Activated B cell treated with CpG ODN at 0.5 μM for 24 hours (primary cell): ENCODE data around the gene TPRA1. TPM values are rescaled to one million over a fixed set of nuclear protein-coding genes. Genes with fewer than 3 reads are reported as not detected.

Experiments
- ATAC-seq: fragments of 200-7000 bp; cut with Tn5 transposase; one replicate; pipeline ENCODE4 v1.10.0; 2021; ENCODE audit warnings: low read depth, mild to moderate bottlenecking, moderate library complexity
- CTCF ChIA-PET: fragments of 350-600 bp; sonication (Branson Sonifier 250); formaldehyde crosslinking; loops from one replicate; lab custom pipeline; 2021; ENCODE audit warnings: antibody characterized with exemption; lab: Charles Lee
- POLR2A ChIA-PET: fragments of 350-600 bp; sonication (Branson Sonifier 250); formaldehyde crosslinking; loops from one replicate; lab custom pipeline; 2021; ENCODE audit warnings: antibody characterized with exemption; lab: Charles Lee
- DNase-seq: peaks from one replicate; pipeline ENCODE4 v3.0.0; 2022
- H3K27ac Mint-ChIP-seq: one replicate; pipeline ENCODE4 v1.8.0; 2020; ENCODE audit warnings: mixed read lengths
- H3K27me3 Mint-ChIP-seq: one replicate; pipeline ENCODE4 v1.8.0; 2021; ENCODE audit warnings: mixed read lengths
- H3K36me3 Mint-ChIP-seq: one replicate; pipeline ENCODE4 v1.8.0; 2021; ENCODE audit warnings: low read depth, mixed read lengths
- H3K4me1 Mint-ChIP-seq: one replicate; pipeline ENCODE4 v1.8.0; 2021; ENCODE audit warnings: mixed read lengths
- H3K4me3 Mint-ChIP-seq: one replicate; pipeline ENCODE4 v1.8.0; 2020; ENCODE audit warnings: mild to moderate bottlenecking, mixed read lengths
- H3K9me3 Mint-ChIP-seq: one replicate; pipeline ENCODE4 v1.8.0; 2020; ENCODE audit warnings: mixed read lengths
- intact Hi-C: fragments of 100-400 bp; cut with micrococcal nuclease; formaldehyde crosslinking; loops from one replicate; pipeline ENCODE4 v1.15.1; 2024
- total RNA-seq: library from RNA; stranded (reverse); gene quantifications from 2 replicates; pipeline ENCODE4 v1.2.3, GENCODE V29; 2022
- TF ChIP-seq, protein P1 (sequence below): fragments of 200-600 bp; IDR thresholded peaks from one replicate; pipeline ENCODE4 v1.8.0; 2022; ENCODE audit warnings: antibody characterized with exemption, mild to moderate bottlenecking

Gene TPRA1
- total RNA-seq, 1 donor from 2014 or later: 17.5 TPM

- Mint-ChIP-seq H3K4me3 (no peak overlapping the region), H3K27me3 (peaks cover 7% of the 10 kb centered on the region), H3K36me3 (no peaks in the 10 kb centered on the region), H3K9me3 (no peaks in the 10 kb centered on the region), H3K27ac (no peak overlapping the region), H3K4me1 (peaks cover 13% of the 10 kb centered on the region)
- DNase-seq: no peak
- CTCF ChIA-PET: no interaction called here
- TF ChIP-seq, protein P1, sequence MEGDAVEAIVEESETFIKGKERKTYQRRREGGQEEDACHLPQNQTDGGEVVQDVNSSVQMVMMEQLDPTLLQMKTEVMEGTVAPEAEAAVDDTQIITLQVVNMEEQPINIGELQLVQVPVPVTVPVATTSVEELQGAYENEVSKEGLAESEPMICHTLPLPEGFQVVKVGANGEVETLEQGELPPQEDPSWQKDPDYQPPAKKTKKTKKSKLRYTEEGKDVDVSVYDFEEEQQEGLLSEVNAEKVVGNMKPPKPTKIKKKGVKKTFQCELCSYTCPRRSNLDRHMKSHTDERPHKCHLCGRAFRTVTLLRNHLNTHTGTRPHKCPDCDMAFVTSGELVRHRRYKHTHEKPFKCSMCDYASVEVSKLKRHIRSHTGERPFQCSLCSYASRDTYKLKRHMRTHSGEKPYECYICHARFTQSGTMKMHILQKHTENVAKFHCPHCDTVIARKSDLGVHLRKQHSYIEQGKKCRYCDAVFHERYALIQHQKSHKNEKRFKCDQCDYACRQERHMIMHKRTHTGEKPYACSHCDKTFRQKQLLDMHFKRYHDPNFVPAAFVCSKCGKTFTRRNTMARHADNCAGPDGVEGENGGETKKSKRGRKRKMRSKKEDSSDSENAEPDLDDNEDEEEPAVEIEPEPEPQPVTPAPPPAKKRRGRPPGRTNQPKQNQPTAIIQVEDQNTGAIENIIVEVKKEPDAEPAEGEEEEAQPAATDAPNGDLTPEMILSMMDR: no peak
- intact Hi-C loops: no loop called here
- no peak for ATAC-seq
- POLR2A ChIA-PET: interaction anchor here (0.7 kb wide), 1 partner anchor 930 kb away, joined by 3 read pairs; no protein-coding TSS in a partner anchor
Measured at GRCh38 chr3:127634653-127635052, 44.1 kb upstream of the TPRA1 start.

- TF ChIP-seq, protein P1: no peak
- H3K4me1 Mint-ChIP-seq: peaks cover 17% of the 10 kb centered on the region
- intact Hi-C loops: no loop called here
- no peaks in the 10 kb centered on the region for H3K9me3 Mint-ChIP-seq
- peaks cover 11% of the 10 kb centered on the region for H3K27me3 Mint-ChIP-seq
- ATAC-seq (no peak), DNase-seq (no peak)
- H3K4me3 Mint-ChIP-seq: no peak overlapping the region
- no peaks in the 10 kb centered on the region for H3K36me3 Mint-ChIP-seq
- CTCF ChIA-PET: no interaction called here
- no peak overlapping the region for H3K27ac Mint-ChIP-seq
- POLR2A ChIA-PET: no interaction called here
Measured at GRCh38 chr3:127632035-127632820, 41.7 kb upstream of the TPRA1 start.

- Mint-ChIP-seq H3K4me1 (peaks cover 21% of the 10 kb centered on the region), H3K9me3 (no peaks in the 10 kb centered on the region), H3K4me3 (peak overlapping the region; percentile 20), H3K27me3 (peaks cover 11% of the 10 kb centered on the region), H3K27ac (no peak overlapping the region), H3K36me3 (no peaks in the 10 kb centered on the region)
- DNase-seq: no peak
- intact Hi-C loops: loop anchor here (2.0 kb wide), 1 partner anchor 40 kb away; the partner anchor contains the start of gene TPRA1
- TF ChIP-seq, protein P1: no peak
- CTCF ChIA-PET: no interaction called here
- POLR2A ChIA-PET: interaction anchor here (1.5 kb wide), 1 partner anchor 40 kb away, joined by 5 read pairs; no protein-coding TSS in a partner anchor
- no peak for ATAC-seq
Measured at GRCh38 chr3:127630811-127631714, 40.5 kb upstream of the TPRA1 start.

DNA sequence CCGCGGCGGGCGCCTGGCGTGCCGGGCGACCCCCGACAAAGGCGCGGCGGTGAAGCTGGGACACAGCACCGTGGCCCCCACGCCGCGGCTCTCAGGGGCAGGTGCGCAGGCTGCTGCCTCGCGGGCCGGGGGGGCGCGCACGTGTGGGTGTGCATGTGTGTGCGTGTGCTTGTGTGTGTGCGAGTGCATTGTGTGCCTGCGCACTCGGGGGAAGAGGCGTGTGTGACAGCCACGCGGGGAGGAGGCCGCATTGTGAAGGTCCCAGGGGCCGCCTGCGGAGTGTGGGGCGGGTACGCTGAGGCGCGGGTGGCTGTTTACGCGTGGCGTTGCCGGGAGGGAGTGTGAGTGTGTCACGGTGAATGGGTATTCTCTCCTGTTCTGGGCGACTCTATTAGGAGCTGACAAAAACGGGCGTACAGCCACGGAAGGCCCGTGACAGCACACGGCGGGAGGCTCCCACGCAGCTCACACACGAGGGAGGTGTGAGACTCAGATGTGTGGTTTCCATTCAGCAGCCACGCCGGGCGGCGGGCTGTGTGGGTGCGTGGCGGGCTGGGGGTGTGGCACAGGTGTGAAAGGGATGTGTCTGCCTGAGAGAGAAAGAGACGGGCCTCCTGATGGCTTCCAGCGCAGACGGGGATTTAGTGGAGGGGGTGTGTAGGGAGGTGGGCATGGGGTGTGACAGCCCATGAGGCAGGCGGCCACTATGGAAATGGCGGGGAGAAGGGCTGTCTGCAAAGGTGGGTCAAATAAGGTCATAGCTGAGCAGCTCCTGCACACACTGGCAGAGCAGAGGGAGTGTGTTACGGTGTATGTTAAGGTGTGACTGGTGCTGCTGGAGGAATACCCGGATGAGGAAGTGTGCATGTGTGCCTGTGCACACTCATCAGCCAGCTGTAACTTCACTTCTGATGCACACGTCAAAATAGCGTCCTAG is 39.2 kb upstream of the TPRA1 start:
- intact Hi-C loops: loop anchor here (2.0 kb wide), 1 partner anchor 39 kb away; the partner anchor contains the start of gene TPRA1
- TF ChIP-seq, protein P1: no peak
- no peaks in the 10 kb centered on the region for H3K36me3 Mint-ChIP-seq
- peaks cover 11% of the 10 kb centered on the region for H3K27me3 Mint-ChIP-seq
- H3K27ac Mint-ChIP-seq: peak overlapping the region; percentile 20
- peak overlapping the region; percentile 84 for H3K4me3 Mint-ChIP-seq
- H3K4me1 Mint-ChIP-seq: peaks cover 21% of the 10 kb centered on the region
- no peaks in the 10 kb centered on the region for H3K9me3 Mint-ChIP-seq
- DNase-seq (peak; percentile 25), ATAC-seq (peak; percentile 69)
- CTCF ChIA-PET: no interaction called here
- POLR2A ChIA-PET: interaction anchor here (1.3 to 2.4 kb wide), 3 partner anchors 20 to 41 kb away, joined by 3 to 13 read pairs (median 5); partner anchors contain the start of gene MCM2
